Fibroblast of pulmonary artery (primary cell): ENCODE data around the gene GMPR.

Experiments used
- DNase-seq: peaks from one replicate; pipeline ENCODE4 v3.0.0-alpha.2; 2010; ENCODE audit warnings: low read depth
- H3K4me3 ChIP-seq: replicated peaks from 2 replicates; pipeline ENCODE4 v1.5.1; 2011; ENCODE audit warnings: low read depth, mild to moderate bottlenecking, control low read depth, low read length, moderate library complexity
- CTCF ChIP-seq: IDR thresholded peaks from 2 replicates; pipeline ENCODE4 v1.5.1; 2011; ENCODE audit warnings: mild to moderate bottlenecking, control low read depth, low read length, inconsistent platforms; ENCODE audit errors: missing control alignments

The GMPR gene

GRCh38 chr6:16284472-16284871, 46.1 kb downstream of the GMPR start:
- no peak for DNase-seq
- no peak for TF ChIP-seq CTCF
- H3K4me3 ChIP-seq, result no peak overlapping the region

GRCh38 chr6:16285467-16286150, 47.2 kb downstream of the GMPR start:
- TF ChIP-seq CTCF, result no peak
- DNase-seq, result no peak
- no peak overlapping the region for H3K4me3 ChIP-seq

GRCh38 chr6:16286151-16286522, 47.8 kb downstream of the GMPR start:
- DNase-seq, result peak; percentile 61
- peak; percentile 96 for TF ChIP-seq CTCF
- no peak overlapping the region for H3K4me3 ChIP-seq

GRCh38 chr6:16288163-16288562, 49.8 kb downstream of the GMPR start:
- no peak overlapping the region for H3K4me3 ChIP-seq
- no peak for DNase-seq
- TF ChIP-seq CTCF, result no peak

GRCh38 chr6:16291739-16292138, 53.4 kb downstream of the GMPR start:
- TF ChIP-seq CTCF, result no peak
- no peak for DNase-seq
- no peak overlapping the region for H3K4me3 ChIP-seq

GRCh38 chr6:16292432-16292831, 54.0 kb downstream of the GMPR start:
- no peak overlapping the region for H3K4me3 ChIP-seq
- TF ChIP-seq CTCF, result no peak
- no peak for DNase-seq

GRCh38 chr6:16292942-16293341, 54.6 kb downstream of the GMPR start:
- no peak for TF ChIP-seq CTCF
- DNase-seq, result no peak
- H3K4me3 ChIP-seq, result no peak overlapping the region
